Measurements from ENCODE around the gene EDC4. TPM values are rescaled to one million over a fixed set of nuclear protein-coding genes. Genes with fewer than 3 reads are reported as not detected.
A peak's percentile ranks its signal among the peaks of the same experiment; 100 is the strongest.

The EDC4 gene
- total and polyA plus RNA-seq, 2 of the 13 experiments (the other 11 are each of a cell fraction or from before 2014, with no cell fraction given) = 51.4 to 59.1 TPM

GRCh38 chr16:67893743-67894399 is 21.0 kb downstream of the EDC4 start (continued):
- TF ChIP-seq KLF15 (CRISPR knock-in tag; IDR thresholded peaks at IDR 0.05; ENCODE audit: borderline replicate concordance) = no peak
- TF ChIP-seq, protein P1, sequence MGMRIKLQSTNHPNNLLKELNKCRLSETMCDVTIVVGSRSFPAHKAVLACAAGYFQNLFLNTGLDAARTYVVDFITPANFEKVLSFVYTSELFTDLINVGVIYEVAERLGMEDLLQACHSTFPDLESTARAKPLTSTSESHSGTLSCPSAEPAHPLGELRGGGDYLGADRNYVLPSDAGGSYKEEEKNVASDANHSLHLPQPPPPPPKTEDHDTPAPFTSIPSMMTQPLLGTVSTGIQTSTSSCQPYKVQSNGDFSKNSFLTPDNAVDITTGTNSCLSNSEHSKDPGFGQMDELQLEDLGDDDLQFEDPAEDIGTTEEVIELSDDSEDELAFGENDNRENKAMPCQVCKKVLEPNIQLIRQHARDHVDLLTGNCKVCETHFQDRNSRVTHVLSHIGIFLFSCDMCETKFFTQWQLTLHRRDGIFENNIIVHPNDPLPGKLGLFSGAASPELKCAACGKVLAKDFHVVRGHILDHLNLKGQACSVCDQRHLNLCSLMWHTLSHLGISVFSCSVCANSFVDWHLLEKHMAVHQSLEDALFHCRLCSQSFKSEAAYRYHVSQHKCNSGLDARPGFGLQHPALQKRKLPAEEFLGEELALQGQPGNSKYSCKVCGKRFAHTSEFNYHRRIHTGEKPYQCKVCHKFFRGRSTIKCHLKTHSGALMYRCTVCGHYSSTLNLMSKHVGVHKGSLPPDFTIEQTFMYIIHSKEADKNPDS (CRISPR knock-in tag; IDR thresholded peaks at IDR 0.05) = peak; percentile 19; the same call in 1 of the 2 replicates
- no peak for TF ChIP-seq SOX6 (IDR thresholded peaks at IDR 0.05)
- no peak for TF ChIP-seq SOX6 (CRISPR knock-in tag; IDR thresholded peaks at IDR 0.05)
- TF ChIP-seq ZNF260 (CRISPR knock-in tag; IDR thresholded peaks at IDR 0.05; ENCODE audit: borderline replicate concordance, low read depth) = no peak
- 0 out of 4 replicates have a peak, but pooled peaks of 1 of the 2 experiments have one; percentile 1 for TF ChIP-seq HMGXB4 (CRISPR knock-in tag; IDR thresholded peaks at IDR 0.05; ENCODE audit: borderline replicate concordance in 1 of 2, low read depth in 1 of 2)
- TF ChIP-seq TFAP4 (IDR thresholded peaks at IDR 0.05; ENCODE audit: borderline replicate concordance, low read depth) = peak; percentile 61; the same call in 1 of the 2 replicates
- TF ChIP-seq SNAPC2 (CRISPR knock-in tag; IDR thresholded peaks at IDR 0.05) = no peak
- TF ChIP-seq DNMT1 (CRISPR knock-in tag; IDR thresholded peaks at IDR 0.05) = no peak
- TF ChIP-seq GPN1 (CRISPR knock-in tag; IDR thresholded peaks at IDR 0.05; ENCODE audit: borderline replicate concordance) = no peak
- TF ChIP-seq, protein P2, sequence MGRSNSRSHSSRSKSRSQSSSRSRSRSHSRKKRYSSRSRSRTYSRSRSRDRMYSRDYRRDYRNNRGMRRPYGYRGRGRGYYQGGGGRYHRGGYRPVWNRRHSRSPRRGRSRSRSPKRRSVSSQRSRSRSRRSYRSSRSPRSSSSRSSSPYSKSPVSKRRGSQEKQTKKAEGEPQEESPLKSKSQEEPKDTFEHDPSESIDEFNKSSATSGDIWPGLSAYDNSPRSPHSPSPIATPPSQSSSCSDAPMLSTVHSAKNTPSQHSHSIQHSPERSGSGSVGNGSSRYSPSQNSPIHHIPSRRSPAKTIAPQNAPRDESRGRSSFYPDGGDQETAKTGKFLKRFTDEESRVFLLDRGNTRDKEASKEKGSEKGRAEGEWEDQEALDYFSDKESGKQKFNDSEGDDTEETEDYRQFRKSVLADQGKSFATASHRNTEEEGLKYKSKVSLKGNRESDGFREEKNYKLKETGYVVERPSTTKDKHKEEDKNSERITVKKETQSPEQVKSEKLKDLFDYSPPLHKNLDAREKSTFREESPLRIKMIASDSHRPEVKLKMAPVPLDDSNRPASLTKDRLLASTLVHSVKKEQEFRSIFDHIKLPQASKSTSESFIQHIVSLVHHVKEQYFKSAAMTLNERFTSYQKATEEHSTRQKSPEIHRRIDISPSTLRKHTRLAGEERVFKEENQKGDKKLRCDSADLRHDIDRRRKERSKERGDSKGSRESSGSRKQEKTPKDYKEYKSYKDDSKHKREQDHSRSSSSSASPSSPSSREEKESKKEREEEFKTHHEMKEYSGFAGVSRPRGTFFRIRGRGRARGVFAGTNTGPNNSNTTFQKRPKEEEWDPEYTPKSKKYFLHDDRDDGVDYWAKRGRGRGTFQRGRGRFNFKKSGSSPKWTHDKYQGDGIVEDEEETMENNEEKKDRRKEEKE (IDR thresholded peaks at IDR 0.05) = no peak
- TF ChIP-seq MXI1 (IDR thresholded peaks at IDR 0.05; ENCODE audit: borderline replicate concordance, low read depth, low read length) = no peak
- no peak for TF ChIP-seq KLF12 (CRISPR knock-in tag; IDR thresholded peaks at IDR 0.05; ENCODE audit: borderline replicate concordance)
- TF ChIP-seq HES4 (CRISPR knock-in tag; IDR thresholded peaks at IDR 0.05; ENCODE audit: borderline replicate concordance) = no peak
- no peak for TF ChIP-seq ZNF678 (CRISPR knock-in tag; IDR thresholded peaks at IDR 0.05)
- TF ChIP-seq ZNF550 (CRISPR knock-in tag; IDR thresholded peaks at IDR 0.05; ENCODE audit: borderline replicate concordance) = no peak
- TF ChIP-seq ZNF329 (CRISPR knock-in tag; IDR thresholded peaks at IDR 0.05; ENCODE audit: low read depth) = no peak
- no peak for TF ChIP-seq PBX3 (CRISPR knock-in tag; IDR thresholded peaks at IDR 0.05; ENCODE audit: borderline replicate concordance)
- no peak for TF ChIP-seq TFDP2 (CRISPR knock-in tag; IDR thresholded peaks at IDR 0.05)
